ENCODE data around the gene SMARCA2.

DNA sequence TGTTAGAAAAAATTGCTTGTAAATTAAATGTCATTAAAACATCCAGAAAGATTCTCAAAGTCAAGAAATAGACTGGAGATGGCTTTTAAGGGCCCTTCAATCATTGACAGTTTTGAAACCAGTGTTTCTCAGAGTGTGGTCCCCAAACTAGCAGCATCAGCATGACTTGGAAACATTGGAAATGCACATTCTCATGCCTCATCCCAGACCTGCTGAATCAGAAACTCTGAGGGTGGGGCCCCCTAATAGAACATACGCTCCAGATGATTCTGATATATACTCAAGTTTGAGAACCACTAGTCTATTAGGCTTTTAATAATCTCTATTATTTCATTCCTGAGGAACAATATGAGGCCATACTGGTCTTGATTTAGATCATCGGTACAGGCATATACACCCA is 181.6 kb downstream of the SMARCA2 start:
- TF ChIP-seq, protein P1, sequence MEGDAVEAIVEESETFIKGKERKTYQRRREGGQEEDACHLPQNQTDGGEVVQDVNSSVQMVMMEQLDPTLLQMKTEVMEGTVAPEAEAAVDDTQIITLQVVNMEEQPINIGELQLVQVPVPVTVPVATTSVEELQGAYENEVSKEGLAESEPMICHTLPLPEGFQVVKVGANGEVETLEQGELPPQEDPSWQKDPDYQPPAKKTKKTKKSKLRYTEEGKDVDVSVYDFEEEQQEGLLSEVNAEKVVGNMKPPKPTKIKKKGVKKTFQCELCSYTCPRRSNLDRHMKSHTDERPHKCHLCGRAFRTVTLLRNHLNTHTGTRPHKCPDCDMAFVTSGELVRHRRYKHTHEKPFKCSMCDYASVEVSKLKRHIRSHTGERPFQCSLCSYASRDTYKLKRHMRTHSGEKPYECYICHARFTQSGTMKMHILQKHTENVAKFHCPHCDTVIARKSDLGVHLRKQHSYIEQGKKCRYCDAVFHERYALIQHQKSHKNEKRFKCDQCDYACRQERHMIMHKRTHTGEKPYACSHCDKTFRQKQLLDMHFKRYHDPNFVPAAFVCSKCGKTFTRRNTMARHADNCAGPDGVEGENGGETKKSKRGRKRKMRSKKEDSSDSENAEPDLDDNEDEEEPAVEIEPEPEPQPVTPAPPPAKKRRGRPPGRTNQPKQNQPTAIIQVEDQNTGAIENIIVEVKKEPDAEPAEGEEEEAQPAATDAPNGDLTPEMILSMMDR (IDR thresholded peaks at IDR 0.05; ENCODE audit: insufficient read depth, low read length, poor library complexity, severe bottlenecking), result no peak
- no peak for TF ChIP-seq EZH2phosphoT487 (conservative IDR thresholded peaks at IDR 0.05; ENCODE audit: low read length)

Data from SU-DHL-6 (cell line).